Cortex of kidney (tissue), 1 donor: ENCODE results near the gene LRRN4.
"Not testable (repeated sequence)": the region's sequence is repeated elsewhere in the genome, so short reads cannot be mapped to it uniquely, and the experiment has no call there.

Source experiments
- DNase-seq: peaks from one replicate; lab custom pipeline; 2025; lab: John Stamatoyannopoulos, UW

The LRRN4 gene

GRCh38 chr20:6058684-6059295 lies 4.9 kb upstream of the LRRN4 start:
- no peak for DNase-seq

- DNase-seq: no peak
Measured at GRCh38 chr20:6057691-6058090, 3.8 kb upstream of the LRRN4 start.

- no peak for DNase-seq
Measured at GRCh38 chr20:6057139-6057538, 3.3 kb upstream of the LRRN4 start.

- no peak for DNase-seq
Measured at GRCh38 chr20:6055981-6056569, 2.2 kb upstream of the LRRN4 start.

- DNase-seq: no peak
Measured at GRCh38 chr20:6055161-6055783, 1.4 kb upstream of the LRRN4 start.

- not testable (repeated sequence) for DNase-seq
Measured at GRCh38 chr20:6054689-6055051, 810 bp upstream of the LRRN4 start.

GRCh38 chr20:6053064-6053775 lies 640 bp downstream of the LRRN4 start:
- no peak for DNase-seq

- no peak for DNase-seq
Measured at GRCh38 chr20:6051505-6051904, 2.4 kb downstream of the LRRN4 start.

GRCh38 chr20:6048391-6048790 lies 5.5 kb downstream of the LRRN4 start:
- no peak for DNase-seq

- DNase-seq: no peak
Measured at GRCh38 chr20:6046432-6046831, 7.4 kb downstream of the LRRN4 start.

- no peak for DNase-seq
Measured at GRCh38 chr20:6045566-6045965, 8.3 kb downstream of the LRRN4 start.

GRCh38 chr20:6044115-6044514 lies 9.7 kb downstream of the LRRN4 start:
- no peak for DNase-seq

- no peak for DNase-seq
Measured at GRCh38 chr20:6041808-6042265, 12.0 kb downstream of the LRRN4 start.

GRCh38 chr20:6040958-6041807 lies 12.7 kb downstream of the LRRN4 start:
- no peak for DNase-seq

GRCh38 chr20:6040540-6040939 lies 13.3 kb downstream of the LRRN4 start:
- DNase-seq: no peak

- DNase-seq: no peak
Measured at GRCh38 chr20:6039766-6040165, 14.1 kb downstream of the LRRN4 start.

- no peak for DNase-seq
Measured at GRCh38 chr20:6038256-6038655, 15.6 kb downstream of the LRRN4 start.

- DNase-seq: no peak
Measured at GRCh38 chr20:6037082-6037481, 16.8 kb downstream of the LRRN4 start.

- DNase-seq: no peak
Measured at GRCh38 chr20:6036213-6036612, 17.6 kb downstream of the LRRN4 start.

- no peak for DNase-seq
Measured at GRCh38 chr20:6034134-6034969, 19.5 kb downstream of the LRRN4 start.

- DNase-seq: not testable (repeated sequence)
Measured at GRCh38 chr20:6032907-6033306, 21.0 kb downstream of the LRRN4 start.
